ENCODE results near the gene TEX9. TPM values are rescaled to one million over a fixed set of nuclear protein-coding genes. Genes with fewer than 3 reads are reported as not detected.

The TEX9 gene
- total RNA-seq, 1 donor from 2014 or later, result 2.4 TPM

DNA sequence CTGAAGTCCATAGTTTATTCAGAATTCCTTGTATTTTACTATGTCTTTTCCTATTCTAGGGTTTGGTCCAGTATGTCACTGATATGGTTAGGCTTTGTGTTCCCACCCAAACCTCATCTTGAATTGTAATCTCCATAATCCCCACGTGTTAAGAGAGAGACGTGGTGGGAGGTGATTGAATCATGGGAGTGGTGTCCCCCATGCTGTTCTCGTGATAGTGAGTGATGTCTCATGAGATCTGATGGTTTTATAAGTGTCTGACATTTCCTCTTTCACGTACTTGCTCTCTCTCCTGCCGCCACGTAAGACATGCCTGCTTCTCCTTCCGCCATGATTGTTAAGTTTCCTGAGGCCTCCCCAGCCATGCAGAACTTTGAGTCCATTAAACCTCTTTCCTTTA lies 6.6 kb upstream of the TEX9 start:
- DNase-seq (ENCODE audit: low spot score), result no peak
- Mint-ChIP-seq H3K4me1 (ENCODE audit: low read depth) (peaks cover 4% of the 10 kb centered on the region), H3K36me3 (ENCODE audit: low read depth) (peaks cover 1% of the 10 kb centered on the region), H3K27ac (ENCODE audit: unreplicated experiment) (no peak overlapping the region), H3K4me3 (ENCODE audit: unreplicated experiment) (no peak overlapping the region), H3K27me3 (ENCODE audit: low read depth) (peaks cover 18% of the 10 kb centered on the region), H3K9me3 (ENCODE audit: low read depth) (peaks cover 8% of the 10 kb centered on the region)
- no peak for TF ChIP-seq CTCF (IDR thresholded peaks at IDR 0.05)

GRCh38 chr15:56361987-56362386 lies 3.2 kb upstream of the TEX9 start:
- DNase-seq (ENCODE audit: low spot score), result no peak
- Mint-ChIP-seq H3K4me3 (ENCODE audit: unreplicated experiment) (no peak overlapping the region), H3K27me3 (ENCODE audit: low read depth) (peaks cover 18% of the 10 kb centered on the region), H3K27ac (ENCODE audit: unreplicated experiment) (no peak overlapping the region), H3K36me3 (ENCODE audit: low read depth) (peaks cover 1% of the 10 kb centered on the region), H3K9me3 (ENCODE audit: low read depth) (peaks cover 8% of the 10 kb centered on the region), H3K4me1 (ENCODE audit: low read depth) (peaks cover 16% of the 10 kb centered on the region)
- no peak for TF ChIP-seq CTCF (IDR thresholded peaks at IDR 0.05)

DNA sequence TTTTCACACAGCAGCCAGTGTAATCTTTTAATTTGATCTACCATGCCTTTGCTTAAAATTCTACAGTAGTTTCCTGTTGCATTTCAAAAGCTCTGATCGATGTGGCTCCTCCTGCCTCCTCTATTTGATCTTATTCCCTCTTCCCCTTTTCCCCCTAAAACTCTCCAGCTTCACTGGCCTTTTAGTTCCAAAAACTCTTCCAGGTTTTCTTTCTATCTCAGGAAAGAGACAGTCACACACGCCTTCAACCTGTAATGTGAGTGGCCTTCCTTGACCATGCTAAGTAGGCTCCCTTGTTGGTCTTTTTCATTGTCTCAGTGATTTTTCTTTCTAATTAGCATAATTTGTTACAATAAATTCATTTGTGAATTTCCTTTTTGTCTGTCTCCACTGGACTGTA lies 985 bp downstream of the TEX9 start:
- Mint-ChIP-seq H3K4me1 (ENCODE audit: low read depth) (peaks cover 16% of the 10 kb centered on the region), H3K4me3 (ENCODE audit: unreplicated experiment) (peak overlapping the region; percentile 89), H3K9me3 (ENCODE audit: low read depth) (peaks cover 8% of the 10 kb centered on the region), H3K27me3 (ENCODE audit: low read depth) (peaks cover 2% of the 10 kb centered on the region), H3K36me3 (ENCODE audit: low read depth) (no peaks in the 10 kb centered on the region), H3K27ac (ENCODE audit: unreplicated experiment) (no peak overlapping the region)
- no peak for TF ChIP-seq CTCF (IDR thresholded peaks at IDR 0.05)
- no peak for DNase-seq (ENCODE audit: low spot score)

GRCh38 chr15:56367156-56367555 lies 1.9 kb downstream of the TEX9 start:
- Mint-ChIP-seq H3K27me3 (ENCODE audit: low read depth) (no peaks in the 10 kb centered on the region), H3K27ac (ENCODE audit: unreplicated experiment) (no peak overlapping the region), H3K4me3 (ENCODE audit: unreplicated experiment) (no peak overlapping the region), H3K36me3 (ENCODE audit: low read depth) (no peaks in the 10 kb centered on the region), H3K4me1 (ENCODE audit: low read depth) (peaks cover 16% of the 10 kb centered on the region), H3K9me3 (ENCODE audit: low read depth) (peaks cover 5% of the 10 kb centered on the region)
- TF ChIP-seq CTCF (IDR thresholded peaks at IDR 0.05), result no peak
- no peak for DNase-seq (ENCODE audit: low spot score)

DNA sequence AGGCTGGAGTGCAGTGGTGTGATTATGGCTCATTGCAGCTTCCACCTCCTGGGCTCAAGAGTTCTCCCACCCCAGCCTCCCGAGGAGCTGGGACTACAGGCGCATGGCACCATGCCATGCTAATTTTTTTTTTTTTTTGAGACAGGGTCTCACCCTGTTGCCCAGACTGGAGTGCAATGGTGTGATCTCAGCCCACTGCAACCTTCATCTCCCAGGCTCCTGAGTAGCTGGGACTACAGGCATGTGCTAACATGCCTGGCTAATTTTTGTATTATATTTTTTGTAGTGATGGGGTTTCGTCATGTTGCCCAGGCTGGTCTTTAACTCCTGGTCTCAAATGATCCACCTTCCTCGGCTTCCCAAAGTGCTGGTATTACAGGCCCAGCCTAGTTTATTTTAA lies 4.0 kb downstream of the TEX9 start:
- no peak for TF ChIP-seq CTCF (IDR thresholded peaks at IDR 0.05)
- peaks cover 16% of the 10 kb centered on the region for H3K4me1 Mint-ChIP-seq (ENCODE audit: low read depth)
- H3K36me3 Mint-ChIP-seq (ENCODE audit: low read depth), result no peaks in the 10 kb centered on the region
- no peak overlapping the region for H3K4me3 Mint-ChIP-seq (ENCODE audit: unreplicated experiment)
- H3K9me3 Mint-ChIP-seq (ENCODE audit: low read depth), result no peaks in the 10 kb centered on the region
- H3K27ac Mint-ChIP-seq (ENCODE audit: unreplicated experiment), result no peak overlapping the region
- no peaks in the 10 kb centered on the region for H3K27me3 Mint-ChIP-seq (ENCODE audit: low read depth)
- DNase-seq (ENCODE audit: low spot score), result no peak
